Activated gamma-delta T cell treated with anti-CD3 and anti-CD28 coated beads, Interleukin-2, amount 50 U/mL, for 16 hours (primary cell): Measurements from ENCODE around the gene SPACA1.
"Not testable (repeated sequence)": the region's sequence is repeated elsewhere in the genome, so short reads cannot be mapped to it uniquely, and the experiment has no call there.

Experiments
- DNase-seq: peaks from one replicate; pipeline ENCODE4 v3.0.0-alpha.2; 2020; ENCODE audit warnings: low read depth

The SPACA1 gene, protein sequence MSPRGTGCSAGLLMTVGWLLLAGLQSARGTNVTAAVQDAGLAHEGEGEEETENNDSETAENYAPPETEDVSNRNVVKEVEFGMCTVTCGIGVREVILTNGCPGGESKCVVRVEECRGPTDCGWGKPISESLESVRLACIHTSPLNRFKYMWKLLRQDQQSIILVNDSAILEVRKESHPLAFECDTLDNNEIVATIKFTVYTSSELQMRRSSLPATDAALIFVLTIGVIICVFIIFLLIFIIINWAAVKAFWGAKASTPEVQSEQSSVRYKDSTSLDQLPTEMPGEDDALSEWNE

GRCh38 chr6:88047510-88048150 is at the start of gene SPACA1:
Gene SPACA1 (plus strand): TSS chr6:88047841. CDS start chr6:88047906, 65 bp downstream.
- DNase-seq = no peak

GRCh38 chr6:88000713-88001112 is 46.9 kb upstream of the SPACA1 start:
- no peak for DNase-seq

- not testable (repeated sequence) for DNase-seq
Observed at GRCh38 chr6:88001279-88001678, 46.4 kb upstream of the SPACA1 start.

DNA sequence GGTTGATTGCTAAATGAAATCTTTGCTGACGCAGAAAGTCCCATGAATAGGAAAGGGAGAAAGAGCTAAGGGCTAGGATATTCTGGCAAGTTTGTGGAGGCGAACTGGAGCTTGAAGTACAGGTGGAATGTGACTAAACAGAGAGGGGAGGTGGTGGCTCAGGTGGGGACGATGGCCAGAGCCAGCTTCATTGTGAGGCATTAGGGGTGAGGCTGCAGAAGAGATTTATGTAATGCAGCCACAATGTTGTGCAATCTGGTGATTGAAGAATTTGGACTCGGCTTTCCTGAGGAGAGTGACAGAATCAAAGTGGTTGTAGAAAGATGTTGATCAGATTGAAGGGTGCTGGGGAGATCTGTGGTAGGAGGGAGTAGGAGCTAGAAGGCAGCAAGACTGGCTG is 42.9 kb upstream of the SPACA1 start:
- no peak for DNase-seq

DNA sequence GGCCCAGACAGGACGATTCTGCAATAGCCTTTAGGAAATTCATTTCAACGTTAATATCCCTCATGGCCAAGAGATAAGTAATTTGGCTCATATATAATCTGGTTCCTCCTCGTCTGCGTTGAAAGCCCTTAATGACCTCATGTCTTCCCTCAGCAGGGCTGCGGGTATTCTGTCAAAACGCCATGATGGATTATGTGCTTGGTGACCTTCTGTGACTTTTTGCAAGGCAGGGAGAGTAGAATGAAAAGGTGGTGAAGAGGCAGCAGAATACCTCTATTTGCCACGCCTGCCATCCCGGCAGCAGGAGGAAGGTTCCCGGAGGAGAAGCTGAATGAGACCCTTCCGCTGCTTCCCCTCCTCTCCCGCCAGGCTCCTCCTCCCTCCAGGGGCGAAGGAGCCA is 41.1 kb upstream of the SPACA1 start:
- DNase-seq = no peak

GRCh38 chr6:88008411-88008810 is 39.2 kb upstream of the SPACA1 start:
- no peak for DNase-seq

DNA sequence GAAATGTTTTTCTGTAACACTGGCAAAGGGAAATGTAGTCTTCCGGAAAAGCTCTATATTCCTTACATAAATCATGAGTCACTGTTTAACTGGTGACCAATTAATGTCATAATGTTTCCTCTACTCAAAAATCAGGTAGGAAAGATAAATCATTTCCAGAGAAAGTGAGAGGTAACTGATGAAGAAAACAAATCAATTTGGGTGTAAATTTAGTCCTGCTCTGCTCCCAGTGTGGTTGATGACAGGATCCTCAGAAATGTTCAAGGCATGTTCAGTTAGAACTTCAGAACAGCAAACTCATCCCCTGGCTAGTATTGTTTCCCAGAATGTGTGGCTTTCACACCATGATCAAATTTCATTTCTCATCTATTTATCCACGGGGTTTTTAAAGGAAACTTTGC is 38.8 kb upstream of the SPACA1 start:
- DNase-seq = no peak

DNA sequence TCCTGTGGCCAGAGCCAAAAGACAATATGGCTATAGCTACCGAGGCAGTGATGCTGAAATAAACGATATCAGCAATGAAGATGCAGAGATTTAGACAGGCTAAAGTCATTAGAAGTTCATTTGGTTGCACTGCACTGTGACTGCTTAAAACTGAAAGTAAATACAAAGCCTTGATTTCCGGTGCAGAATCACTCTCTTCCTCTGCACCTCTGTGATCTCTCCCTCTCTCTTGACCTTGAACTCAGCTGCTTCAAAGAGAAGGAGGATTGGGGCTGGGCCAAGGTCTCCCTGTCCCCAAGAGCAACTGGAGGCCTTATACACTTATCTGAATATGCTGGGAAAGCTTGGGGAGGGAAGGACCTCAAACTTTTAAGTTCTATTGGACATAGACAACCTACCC is 34.6 kb upstream of the SPACA1 start:
- no peak for DNase-seq

GRCh38 chr6:88013554-88013953 is 34.1 kb upstream of the SPACA1 start:
- DNase-seq = no peak

- DNase-seq = no peak
Observed at GRCh38 chr6:88020439-88020838, 27.2 kb upstream of the SPACA1 start.

- no peak for DNase-seq
Observed at GRCh38 chr6:88024696-88025095, 22.9 kb upstream of the SPACA1 start.

DNA sequence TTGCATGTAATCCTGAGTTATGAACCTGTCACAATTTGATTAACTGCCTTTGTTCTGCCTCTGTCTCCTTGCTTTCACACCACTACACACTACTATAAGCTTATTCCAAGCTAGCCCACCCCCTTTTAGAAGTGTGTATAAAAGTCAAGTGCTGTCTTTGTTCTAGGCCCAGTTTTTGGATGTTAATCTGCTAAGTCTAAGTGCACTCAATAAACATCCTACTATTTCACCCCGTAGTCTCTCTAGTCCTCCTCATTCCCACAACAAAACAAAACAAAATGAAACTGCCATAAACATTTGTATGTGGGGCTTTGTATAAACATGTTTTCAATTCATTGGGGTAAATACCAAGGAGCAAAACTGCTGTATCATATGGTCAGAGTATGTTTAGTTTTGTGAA is 16.1 kb upstream of the SPACA1 start:
- DNase-seq = no peak

DNA sequence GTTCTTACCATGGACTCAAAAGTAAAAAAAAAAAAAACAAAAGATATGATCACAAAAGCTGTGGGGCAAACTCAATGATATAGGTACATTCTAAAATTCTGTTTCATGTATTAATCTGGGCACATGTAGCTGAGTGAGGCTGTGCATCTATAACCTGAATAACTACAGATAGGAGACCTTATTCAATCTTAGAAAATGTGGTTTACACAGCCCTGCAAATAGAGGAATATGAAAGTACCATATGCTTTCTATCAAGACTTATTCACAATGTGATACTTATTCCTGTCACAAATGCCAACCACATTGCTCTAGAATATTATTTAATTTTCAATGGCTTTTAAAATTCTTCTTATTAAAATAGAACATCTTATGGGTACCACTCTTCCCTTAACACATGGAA is 3.1 kb upstream of the SPACA1 start:
- DNase-seq = no peak

DNA sequence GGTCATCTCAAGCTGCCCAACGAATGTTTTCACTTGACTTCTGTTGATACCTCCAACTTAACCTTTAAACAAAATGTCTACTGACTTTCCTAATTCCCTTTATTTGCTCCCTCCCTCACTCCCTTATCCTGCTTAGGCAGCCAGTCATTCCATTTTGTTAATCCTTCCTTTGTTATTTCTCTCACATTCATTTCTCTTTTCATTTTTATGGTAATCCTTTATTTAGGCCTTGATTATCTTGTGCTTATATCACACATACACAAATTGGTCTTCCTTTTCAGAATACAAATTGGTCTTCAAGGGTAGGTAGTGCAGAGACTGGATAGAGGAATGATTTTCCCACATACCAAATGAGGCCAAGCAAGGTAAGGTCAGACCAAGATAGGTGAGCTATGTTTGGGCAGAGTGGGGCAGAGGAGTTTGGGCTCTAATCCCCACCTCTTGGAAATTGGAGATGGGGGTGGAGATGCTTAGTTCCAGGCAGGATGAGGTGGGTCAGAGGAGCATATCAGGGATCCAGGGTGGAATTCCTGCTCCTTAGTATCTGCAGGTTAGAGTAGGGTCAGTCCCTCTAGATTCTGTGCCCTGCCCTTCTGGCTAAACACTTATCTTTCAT is 2.0 kb upstream of the SPACA1 start:
- DNase-seq = no peak

DNA sequence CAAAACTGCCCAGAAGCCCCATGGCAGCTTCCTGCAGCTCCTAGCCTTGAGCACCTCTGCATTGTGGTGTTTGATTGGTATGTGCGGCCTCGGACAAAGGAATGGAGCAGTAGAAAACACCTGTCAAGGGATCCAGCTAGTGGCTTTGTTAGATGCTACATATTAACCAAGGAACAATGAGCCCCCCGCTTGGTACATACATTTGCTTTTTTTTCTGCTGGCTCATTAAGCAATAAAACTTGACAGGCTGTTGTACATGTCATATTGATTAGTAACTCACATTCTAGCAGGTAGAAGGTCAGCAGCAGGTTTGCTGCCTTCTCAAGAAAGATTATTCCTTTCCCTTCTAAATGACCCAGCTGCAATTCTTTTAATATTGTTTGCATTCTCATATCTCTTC is 937 bp downstream of the SPACA1 start:
- no peak for DNase-seq

DNA sequence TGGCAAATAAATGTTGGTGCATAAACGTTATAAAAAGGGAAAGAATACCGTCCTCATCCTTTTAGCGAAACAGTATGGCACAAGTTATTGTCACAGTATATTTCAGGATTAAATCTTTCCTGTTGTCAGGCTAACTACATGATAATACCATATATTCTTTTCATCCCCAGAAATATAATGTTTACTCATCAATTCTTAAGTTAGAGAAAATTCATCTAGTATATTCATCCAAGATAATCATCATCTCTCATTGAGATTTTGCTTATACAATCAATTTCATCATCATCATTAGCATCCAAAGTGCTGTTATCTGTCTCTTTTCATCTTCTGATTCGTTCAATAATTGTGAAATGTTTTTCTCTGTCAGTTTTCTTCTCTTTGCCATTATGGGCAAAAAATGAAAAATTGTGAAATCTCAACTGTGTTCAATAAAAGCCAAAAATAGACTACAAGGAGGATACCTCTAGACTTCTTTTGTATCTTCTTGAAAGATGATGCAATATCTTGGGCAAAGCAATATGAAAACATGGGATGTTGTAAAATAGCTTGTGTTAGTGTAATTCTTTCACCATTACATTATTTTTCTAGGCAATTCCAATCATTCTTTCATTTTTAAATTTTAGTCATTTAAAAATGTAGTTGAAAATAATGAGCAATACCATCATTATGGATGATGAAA is 2.6 kb downstream of the SPACA1 start:
- DNase-seq = no peak

DNA sequence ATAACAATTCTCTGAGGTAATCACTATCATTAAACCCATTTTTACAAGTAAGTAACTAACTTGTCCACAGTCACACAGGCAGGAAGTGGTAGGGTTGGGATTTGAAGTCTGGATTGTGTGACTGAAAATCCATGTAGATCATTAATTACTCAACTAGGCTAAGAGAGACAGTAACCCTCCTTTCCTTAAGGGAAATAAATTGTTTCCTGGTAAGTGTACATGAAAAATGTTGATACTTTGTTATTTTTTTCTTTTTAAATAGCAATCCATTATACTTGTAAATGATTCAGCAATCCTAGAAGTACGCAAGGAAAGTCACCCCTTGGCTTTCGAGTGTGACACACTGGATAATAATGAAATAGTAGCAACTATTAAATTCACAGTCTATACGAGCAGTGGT is 11.6 kb downstream of the SPACA1 start:
- no peak for DNase-seq

- no peak for DNase-seq
Observed at GRCh38 chr6:88062376-88062775, 14.7 kb downstream of the SPACA1 start.

GRCh38 chr6:88072462-88072861 is 24.8 kb downstream of the SPACA1 start:
- DNase-seq = no peak

DNA sequence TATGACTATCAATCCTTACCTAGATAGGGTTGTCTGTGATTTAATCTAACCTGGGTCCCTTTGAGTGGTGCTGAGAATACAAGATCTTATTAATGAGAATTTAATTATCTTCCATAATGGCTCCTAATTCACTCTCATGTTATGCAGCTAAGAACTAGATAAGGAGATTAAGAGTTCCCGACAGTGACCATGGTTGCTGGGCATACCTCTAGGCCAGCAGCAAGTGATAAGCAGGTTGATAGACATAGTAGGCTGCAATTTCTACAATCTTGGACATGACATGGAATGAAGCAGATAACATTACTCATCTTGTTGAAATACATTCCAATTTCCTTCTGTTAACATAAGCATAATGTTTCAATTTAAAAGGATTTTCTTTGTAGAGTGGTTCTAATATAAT is 27.1 kb downstream of the SPACA1 start:
- no peak for DNase-seq

- no peak for DNase-seq
Observed at GRCh38 chr6:88077305-88077704, 29.7 kb downstream of the SPACA1 start.

DNA sequence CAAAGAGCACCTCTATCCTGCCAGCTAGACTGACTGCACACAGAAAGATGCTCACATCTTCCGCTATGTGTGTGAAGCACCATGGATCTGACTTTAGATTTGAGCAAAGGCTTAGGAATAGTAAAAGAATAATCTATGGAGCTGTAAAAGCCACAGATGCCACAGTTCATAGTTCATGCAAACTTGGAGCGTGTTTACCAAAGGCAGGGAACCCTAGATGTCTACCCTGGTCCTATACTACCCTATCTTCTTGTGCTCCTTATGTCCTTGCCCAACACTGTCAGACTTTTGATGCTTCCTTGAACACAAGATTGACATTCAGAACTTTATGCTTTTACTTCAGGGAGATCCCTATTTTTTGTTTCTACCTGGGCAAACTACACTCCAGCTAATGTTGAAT is 39.2 kb downstream of the SPACA1 start:
- no peak for DNase-seq

GRCh38 chr6:88089708-88090107 is 42.1 kb downstream of the SPACA1 start:
- DNase-seq = no peak
